ENCODE data around the gene MKRN1.
"Not testable (repeated sequence)": the region's sequence is repeated elsewhere in the genome, so short reads cannot be mapped to it uniquely, and the experiment has no call there.

Gene MKRN1

GRCh38 chr7:140426130-140426529 lies 53.2 kb downstream of the MKRN1 start:
- DNase-seq: no peak

GRCh38 chr7:140425718-140426117 lies 53.6 kb downstream of the MKRN1 start:
- no peak for DNase-seq

DNA sequence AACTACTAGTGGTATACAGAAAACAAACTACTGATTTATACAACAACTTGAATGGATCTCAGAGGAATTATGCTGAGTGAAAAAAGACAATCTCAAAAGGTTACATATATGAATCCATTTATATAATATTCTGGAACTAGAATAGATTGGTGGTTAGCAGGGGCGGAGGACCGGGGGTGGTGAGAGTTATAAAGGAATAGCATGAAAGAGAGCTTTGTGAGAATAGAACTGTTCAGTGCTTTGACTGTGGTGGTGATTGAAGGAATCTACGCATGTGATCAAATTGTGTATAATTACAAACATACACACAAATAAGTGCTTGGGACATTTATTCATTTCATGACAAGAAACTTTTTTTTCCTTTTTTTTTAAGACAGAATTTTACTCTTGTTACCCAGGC lies 55.8 kb downstream of the MKRN1 start:
- no peak for DNase-seq

DNA sequence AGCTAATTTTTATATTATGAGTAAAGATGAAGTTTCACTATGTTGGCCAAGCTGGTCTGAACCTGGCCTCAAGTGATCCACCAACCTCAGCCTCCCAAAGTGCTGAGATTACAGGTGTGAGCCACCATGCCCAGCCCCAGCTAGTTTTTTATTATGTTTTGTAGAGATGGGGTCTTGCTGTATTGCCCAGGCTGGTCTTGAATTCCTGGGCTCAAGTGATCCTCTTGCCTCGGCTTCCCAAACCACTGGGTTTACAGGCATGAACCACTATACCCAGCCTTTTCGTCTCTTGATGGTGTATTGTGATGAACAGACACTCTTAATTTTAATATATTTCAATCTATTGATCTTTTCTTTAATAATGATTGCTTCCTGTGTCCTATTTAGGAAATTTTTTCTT lies 57.8 kb downstream of the MKRN1 start:
- DNase-seq: no peak

DNA sequence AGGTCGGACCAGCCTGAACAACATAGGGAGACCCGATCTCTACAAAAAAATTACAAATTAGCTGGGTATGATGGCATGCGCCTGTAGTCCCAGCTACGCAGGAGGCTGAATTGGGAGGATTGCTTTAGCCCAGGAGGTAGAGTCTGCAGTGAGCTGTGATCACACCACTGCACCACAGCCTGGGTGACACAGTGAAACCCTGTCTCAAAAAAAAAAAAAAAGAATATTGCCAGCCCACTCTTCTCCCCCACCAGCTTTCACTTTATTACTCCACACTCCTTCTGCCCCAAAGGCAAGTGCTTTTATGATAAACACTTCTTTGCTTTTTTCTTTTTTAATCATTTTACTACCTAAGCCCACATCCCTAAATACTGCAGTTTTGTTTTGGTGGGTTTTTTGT lies 60.7 kb downstream of the MKRN1 start:
- DNase-seq: no peak

GRCh38 chr7:140418156-140418472 lies 61.2 kb downstream of the MKRN1 start:
- DNase-seq: not testable (repeated sequence)

DNA sequence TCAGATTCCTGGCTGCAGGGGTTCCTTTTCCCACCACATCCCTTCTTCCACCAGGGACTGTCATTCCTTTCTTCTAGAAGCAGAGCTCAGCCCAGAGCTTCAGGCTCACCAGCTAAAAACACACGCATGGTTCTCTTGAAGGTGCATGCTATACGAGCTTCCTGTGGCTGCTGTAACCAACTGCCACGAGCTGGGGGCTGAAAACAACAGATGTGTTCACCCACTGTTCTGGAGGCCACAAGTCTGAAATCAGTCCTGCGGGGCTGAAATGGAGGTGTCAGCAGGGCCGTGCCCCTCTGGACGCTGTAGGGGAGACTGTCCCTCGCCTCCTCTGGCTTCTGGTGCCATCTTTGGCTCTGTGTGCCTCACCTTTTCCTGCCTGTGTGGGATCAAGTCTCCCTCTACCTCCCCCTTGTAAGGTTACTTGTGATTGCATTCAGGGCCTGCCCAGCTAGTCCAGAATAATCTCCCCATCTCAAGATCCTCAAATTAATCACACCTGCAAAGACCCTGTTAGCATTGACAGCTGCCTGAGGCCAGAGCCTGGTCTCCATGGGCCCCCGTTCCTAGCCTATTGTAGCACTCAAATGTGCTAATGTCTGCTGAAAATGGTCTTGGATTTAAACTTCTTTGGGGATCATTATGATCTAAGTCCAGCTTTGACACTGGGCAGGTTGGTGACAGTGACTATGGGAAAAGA lies 61.7 kb downstream of the MKRN1 start:
- DNase-seq: no peak

GRCh38 chr7:140416560-140416959 lies 62.7 kb downstream of the MKRN1 start:
- DNase-seq: no peak

GRCh38 chr7:140415816-140416215 lies 63.5 kb downstream of the MKRN1 start:
- DNase-seq: not testable (repeated sequence)

DNA sequence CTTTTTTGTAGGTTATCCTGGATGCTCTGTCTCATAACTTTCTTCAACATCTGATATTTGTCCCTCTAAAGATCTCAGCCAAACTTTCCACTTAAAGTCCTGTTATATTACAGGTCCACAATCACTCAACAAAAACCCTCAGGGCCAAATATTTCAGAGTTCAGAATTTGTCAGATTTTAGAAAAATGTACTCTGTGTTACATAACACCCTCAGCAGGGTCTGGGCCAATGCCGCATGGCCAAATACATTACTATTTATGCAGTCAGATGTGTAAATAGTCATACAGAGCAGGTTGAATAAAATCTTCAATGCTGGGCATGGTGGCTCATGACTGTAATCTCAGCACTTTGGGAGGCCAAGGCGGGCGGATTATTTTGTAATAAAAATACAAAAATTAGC lies 63.9 kb downstream of the MKRN1 start:
- DNase-seq: no peak

GRCh38 chr7:140404565-140405065 lies 74.7 kb downstream of the MKRN1 start:
- no peak for DNase-seq

- peak; percentile 33 for DNase-seq
Measured at GRCh38 chr7:140403878-140404564, 75.3 kb downstream of the MKRN1 start, which contains the start of gene RAB19. RAB19 (plus strand) TSS chr7:140404058; CDS start chr7:140407647, 3,589 bp downstream.

All from activated CD4-positive, alpha-beta T cell treated with anti-CD3 and anti-CD28 coated beads for 1 hour (primary cell).